Activated CD4-positive, CD25-positive, alpha-beta regulatory T cell treated with anti-CD3 and anti-CD28 coated beads, Interleukin-2, amount 50 U/mL, for 72 hours (primary cell): ENCODE data around the gene GVQW3.

ENCODE experiments used
- DNase-seq: peaks from one replicate; pipeline ENCODE4 v3.0.0; 2021

The GVQW3 gene

DNA sequence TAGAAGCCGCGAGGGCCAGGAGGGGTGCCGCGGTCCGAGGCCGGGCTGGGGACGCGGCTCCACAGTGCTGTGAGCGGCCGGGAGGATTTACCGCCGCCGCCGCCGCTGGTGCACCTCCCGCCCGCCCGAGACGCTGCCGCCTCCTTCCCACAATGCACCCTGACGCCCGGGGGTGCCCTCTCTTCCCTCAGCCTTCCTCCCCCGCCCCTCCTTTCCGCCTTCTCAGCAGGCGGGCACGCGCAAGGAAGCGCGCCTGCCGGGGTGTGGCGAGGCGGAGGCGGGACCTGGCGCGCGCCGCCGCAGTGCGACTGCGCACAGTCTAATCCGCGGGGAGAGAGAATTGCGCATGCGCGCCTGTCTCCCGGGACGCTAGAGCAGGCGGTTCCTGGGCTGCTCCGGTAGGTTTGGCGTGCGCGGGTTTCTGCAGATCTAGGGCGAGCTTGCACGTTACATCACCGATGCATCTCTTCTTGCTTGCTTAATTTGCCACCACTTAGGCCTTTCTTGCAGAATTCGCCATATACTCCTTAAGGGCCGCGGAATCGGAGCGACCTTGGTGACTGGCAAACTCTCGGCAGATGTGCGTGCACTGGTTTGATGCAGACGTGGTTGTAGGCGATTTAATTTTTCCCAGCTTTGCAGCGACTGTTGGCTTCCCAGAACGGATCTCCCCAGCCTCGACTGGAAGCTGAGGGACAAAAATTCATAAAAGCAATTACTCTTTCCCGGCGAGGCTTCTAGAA, at the start of gene GVQW3, which contains the start of gene THAP12:
Gene GVQW3, plus strand, starts transcription at position 347 of the 743 bp plus-strand sequence. CDS start 506 bp downstream, outside the sequence.
Gene THAP12, minus strand, starts transcription at position 156 of the 743 bp plus-strand sequence. CDS start 296 bp downstream, outside the sequence.
- DNase-seq = peak; percentile 98

DNA sequence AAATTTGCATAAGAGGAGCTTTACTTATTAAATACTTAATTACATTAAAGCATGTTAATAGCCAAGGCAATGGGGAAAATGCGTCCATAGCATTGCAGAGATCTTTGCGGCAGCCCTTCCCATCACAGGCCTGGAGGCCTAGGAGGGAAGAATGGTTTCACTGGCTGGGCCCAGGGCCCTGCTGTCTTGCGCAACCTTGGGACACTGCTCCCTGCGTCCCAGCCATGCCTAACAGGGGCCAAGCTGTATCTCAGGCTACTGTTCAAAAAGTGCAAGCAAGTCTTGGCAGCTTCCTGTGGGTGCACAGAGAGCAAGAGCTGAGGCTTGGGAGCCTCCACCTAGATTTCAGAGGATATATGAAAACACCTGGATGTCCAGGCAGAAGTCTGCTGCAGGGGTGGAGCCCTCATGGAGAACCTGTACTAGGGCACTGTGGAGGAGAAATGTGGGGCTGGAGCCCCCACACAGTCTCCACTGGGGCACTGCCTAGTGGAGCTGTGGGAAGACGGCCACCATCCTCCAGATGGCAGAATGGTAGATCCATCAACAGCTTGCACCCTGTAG, 46.2 kb upstream of the GVQW3 start:
- DNase-seq = no peak

DNA sequence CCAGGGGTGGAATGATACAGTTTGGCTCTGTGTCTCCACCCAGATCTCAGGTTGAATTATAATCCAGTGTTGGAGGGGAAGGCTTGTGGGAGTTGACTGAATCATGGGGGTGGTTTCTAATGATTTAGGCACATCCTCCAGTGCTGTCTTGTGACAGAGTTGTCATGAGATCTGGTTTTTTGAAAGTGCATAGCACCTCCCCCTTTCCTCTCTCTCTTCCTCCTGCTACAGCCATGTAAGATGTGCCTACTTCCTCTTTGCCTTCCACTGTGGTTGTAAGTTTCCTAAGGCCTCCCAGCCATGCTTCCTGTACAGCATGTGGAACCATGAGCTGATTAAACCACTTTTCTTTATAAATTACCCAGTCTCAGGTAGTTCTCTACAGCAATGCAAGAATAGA, 45.3 kb upstream of the GVQW3 start:
- no peak for DNase-seq

DNA sequence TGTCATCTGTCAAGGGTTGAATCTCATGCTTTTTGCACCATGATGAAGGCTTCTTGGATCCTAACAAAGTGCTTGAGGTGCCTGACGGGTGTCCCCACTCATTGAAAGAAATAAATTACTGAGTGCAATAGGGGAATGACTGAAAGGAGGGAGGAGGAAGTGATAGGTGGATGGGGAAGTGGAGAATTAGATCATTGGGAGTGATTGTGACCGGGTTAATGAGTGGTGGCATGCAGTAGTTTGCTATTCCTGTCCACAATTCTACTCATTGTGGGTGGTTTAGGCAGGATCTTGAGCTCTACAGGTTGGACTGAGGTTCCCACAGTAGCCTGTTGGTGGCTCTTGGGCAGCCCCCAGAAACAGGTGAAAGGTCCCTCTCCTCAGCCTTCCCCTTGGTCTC, 44.5 kb upstream of the GVQW3 start:
- DNase-seq = no peak

DNA sequence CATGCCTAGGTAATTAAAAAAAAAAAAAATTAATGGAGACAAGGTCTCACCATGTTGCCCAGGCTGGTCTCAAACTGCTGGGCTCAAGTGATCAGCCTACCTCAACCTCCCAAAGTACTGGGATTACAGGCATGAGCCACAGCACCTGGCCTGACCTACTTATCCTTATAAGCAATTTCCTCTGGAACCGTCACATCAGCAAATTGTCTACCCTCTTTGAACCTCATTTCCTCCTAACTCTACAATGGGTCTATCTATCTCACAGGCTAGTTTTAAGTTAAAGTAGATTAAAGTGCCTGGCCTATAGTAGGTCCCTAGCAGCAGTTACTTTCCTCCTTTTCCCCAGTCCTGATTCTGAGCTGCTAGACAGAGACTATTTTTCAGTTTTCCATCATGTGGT, 43.7 kb upstream of the GVQW3 start:
- DNase-seq = no peak

DNA sequence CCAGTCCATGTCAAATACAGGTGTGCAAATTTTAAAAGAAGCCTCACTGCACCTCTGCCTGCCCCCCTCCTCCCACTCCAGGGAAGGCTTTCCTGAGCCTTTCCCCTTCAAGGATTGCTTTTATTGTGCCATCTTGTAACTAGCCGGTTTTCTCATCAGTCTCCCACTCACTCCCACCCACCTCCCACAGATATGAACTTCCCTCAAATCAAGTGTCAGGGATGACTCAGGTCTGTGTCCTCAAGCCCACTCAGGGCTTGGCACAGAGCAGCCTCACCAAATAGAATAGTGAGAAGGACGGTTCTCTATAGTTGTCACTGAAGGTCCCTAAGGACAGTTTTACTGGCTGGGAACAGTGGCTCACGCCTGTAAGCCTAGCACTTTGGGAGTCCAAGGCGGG, 43.2 kb upstream of the GVQW3 start:
- DNase-seq = no peak

DNA sequence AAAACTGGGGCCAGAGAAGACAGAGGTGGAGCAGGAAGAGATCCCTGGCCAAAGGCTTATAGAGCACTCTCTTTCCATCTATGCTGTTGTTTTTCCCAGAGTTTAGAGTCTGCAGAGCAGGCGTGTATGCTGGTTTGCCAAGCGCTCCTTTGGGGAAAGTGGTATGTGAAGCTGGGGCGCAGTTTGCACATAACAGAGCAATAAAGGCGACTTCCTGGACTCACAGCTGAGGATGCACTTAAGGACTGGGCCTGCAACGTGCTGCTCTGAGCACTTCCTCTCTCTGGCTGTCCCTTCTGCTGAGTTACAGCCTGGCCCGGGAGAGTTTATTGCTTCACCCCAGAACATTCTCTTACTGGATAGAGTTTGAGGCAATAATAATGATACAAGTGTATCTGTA, 41.9 kb upstream of the GVQW3 start:
- no peak for DNase-seq

DNA sequence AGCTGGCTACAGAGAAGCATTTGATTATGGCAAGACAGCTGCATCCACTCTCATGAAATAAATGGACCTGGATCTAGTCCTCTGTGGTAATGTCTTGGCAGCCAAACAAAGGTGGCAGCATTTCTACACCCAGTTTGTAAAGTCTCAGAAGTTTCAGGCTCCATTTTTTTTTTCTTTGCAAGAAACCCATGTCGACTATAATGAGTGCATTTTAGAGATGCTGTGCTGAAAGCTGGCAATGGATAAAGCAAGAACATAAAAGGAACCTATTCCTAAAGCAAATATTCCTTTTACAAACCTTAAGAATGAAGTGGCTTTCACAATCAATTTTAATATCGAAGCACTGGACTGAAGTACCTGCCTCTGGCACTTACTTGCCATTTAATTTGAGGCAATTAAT, 33.7 kb upstream of the GVQW3 start:
- DNase-seq = no peak

DNA sequence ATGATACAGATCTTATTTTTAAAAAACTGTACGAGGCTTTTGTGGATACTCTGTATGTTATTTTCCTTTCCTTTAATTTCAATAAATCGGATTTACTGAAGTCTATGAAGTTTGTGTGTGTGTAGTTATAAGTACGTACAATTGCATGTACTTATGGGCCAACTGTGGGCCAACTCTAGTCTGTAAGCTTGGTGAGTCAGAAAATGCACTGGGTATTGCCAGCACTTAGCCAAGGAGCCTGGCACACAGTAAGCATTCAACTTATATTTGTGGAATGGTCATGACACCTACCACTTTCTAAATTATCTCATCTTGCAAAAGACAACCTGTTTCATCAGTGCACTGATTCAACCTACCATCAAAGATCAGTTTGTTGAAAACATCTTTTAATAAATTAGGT, 32.8 kb upstream of the GVQW3 start:
- DNase-seq = no peak

DNA sequence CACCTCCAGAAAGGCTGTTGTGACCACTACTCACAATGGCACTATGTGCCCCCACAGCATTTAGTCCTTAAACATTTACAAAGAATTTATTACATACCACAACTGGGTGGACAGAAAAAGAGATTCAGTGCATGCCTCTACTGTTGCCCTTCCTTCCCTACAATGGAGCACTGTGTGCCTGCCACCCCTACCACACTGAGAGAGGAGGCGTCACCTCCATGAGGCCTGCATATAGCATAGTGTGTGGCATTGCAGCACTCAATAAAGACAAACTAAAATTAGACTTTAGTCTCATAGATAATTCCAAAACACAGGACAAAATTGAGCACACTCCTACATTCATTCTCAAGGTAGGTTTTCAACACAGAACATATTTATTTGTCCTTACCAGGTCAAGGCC, 26.0 kb upstream of the GVQW3 start:
- no peak for DNase-seq

DNA sequence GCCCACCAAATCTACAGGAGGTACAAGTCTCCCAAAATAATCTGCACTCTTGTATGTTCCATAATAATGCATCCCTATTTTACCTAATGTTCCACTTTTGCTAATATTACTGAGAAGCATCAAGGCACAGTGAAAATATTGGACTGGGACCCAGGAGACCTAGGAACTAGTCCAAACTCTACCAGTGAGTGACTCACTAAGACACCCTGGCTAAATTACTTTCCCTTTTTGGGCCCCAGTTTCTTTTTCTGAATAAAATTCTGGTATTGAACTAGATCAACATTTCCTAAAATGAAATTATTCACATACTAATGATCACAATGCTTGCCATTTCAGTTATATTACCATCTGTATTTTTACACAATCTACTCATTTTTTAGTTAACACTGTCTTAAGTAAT, 19.7 kb upstream of the GVQW3 start:
- no peak for DNase-seq

DNA sequence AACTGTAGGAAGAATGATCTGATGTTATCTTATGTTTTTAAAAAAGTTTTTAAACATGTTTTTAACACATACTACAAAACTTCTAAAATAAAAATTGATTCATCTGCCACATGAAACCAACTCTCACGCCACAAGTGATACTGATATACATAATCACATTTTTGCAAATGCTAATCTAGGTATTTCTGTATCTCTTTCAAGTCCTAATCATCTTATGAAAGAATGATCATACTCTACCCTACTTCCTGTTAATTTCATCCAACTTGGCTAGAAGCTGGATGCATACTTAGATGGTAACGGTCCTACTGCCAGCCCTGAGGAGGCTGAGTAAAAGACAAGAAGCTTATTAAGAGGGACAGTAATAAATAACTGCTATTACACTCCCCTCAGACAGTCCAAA, 19.3 kb upstream of the GVQW3 start:
- DNase-seq = no peak

DNA sequence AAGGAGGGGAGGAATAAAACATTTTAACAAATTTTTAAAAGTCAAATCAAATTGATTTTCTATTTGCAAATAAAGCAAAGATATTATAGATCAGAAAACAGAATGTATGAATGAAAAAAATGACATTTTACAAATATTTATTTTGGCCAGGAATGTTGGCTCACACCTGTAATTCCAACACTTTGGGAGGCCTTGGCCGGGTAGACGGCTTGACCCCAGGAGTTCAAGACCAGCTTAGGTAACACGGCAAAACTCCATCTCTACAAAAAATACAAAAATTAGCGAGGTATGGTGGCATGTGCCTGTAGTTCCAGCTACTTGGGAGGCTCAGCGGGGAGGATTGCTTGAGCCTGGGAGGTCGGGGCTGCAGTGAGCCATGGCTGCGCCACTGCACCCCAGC, 18.4 kb upstream of the GVQW3 start:
- DNase-seq = no peak

DNA sequence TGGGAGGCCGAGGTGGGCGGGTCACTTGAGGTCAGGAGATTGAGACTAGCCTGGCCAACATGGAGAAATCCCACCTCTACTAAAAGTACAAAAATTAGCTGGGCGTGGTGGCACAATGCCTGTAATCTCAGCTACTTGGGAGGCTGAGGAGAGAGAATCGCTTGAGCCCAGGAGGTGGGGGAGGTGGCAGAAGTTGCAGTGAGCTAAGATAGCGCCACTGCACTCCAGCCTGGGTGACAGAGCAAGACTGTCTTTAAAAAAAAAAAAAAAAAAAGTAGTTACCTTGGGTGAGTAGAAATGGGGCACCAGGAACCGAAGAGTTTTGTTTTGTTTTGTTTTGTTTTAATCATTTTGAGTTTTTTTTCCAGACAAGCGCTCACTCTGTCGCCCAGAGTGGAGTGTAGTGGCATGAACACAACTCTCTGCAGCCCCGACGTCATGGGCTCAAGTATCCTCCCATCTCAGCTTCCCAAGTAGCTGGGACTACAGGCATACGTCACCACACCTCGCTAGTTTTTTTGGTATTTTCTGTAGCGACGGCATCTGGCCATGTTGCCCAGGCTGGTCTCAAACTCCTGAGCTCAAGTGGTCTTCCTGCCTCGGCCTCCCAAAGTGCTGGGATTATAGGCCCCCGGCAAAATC, 16.0 kb upstream of the GVQW3 start:
- no peak for DNase-seq

DNA sequence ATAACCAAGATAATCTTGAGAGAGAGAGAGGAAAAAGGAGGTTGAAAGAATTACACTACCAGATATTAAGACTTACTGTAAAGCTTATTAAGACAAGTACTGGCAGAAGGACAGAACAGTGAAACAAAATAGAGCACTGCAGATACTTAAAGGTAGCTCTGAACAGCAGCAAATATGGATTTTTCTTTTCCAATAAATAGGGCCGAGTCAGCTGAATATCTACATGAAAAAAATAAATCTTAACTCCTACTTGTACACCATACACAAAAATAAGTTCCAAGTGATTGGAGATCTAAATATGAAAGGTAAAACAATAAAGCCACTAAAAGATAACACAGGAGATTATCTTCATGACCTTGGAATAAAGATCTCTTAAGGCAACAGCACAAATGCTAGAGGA, 12.6 kb upstream of the GVQW3 start:
- no peak for DNase-seq

DNA sequence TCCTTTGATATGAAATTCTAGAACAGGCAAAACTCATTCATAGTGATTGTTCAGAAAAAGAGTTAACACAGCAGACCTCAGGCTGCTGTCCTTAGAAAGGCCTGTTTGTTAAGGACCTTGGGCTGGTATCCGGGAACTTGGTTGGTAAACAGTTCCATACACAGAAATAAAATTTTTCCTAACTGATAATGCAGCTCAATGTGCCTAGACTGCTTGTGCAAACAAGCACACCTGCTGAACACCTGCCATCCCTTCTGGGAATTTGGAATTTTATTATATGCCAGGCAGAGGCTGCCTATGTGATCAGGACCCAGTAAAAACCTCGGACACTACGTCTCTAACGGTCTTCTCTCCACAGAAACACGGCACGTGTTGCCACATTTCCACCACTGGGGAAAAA, 11.7 kb upstream of the GVQW3 start:
- no peak for DNase-seq

DNA sequence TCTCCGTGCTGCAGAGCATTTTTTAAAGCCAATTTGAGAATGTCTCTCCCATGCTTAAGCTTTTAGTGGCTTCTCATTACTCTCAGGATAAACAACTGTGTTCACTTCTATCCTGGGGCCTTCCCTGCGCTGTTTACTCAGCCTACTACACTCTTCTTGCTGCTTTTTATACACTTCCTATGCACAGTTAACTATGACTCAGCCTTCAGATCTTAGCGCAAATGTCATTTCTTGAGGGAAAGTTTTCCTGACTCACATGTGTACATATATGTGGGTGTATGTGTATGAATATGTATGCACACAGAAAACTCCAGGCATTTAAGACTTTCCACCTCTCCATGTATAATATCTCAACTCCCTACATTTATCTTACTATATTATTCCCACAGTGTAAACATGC, 10.0 kb upstream of the GVQW3 start:
- no peak for DNase-seq

DNA sequence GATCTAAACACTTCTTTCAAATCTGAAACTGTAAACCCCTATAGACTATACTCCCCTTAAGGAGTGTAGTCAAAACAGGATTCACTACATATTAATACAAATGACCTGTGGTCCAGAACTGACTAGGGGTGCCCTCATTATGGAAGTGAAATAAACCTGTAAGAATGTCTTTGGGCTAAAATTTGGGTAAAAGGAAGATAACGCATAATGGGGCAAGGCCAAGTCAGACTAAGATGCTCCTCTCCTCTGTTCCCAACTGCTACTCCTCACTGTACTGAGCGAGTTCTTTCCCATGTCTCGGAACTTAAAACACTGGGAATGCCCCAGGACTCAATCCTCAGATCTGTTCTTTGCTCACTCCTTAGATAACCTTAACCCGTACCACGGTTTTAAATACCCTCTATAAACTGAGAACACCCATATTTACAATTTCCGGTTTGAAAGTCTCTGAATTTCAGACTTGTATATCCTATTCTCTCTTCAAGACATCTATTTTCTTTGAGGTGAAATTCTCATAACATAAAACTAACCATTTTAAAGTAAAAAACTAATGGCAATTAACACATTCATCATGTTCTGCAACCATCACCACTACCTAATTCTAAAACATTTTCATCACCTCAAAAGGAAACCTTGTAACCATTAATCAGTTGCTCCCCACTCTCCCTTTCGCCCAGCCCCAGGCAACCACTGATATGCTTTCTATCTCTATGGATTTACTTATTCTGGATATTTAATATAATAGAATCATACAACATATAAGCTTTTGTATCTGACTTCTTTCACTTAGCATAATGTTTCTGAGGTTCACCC, 4.2 kb upstream of the GVQW3 start:
- no peak for DNase-seq

DNA sequence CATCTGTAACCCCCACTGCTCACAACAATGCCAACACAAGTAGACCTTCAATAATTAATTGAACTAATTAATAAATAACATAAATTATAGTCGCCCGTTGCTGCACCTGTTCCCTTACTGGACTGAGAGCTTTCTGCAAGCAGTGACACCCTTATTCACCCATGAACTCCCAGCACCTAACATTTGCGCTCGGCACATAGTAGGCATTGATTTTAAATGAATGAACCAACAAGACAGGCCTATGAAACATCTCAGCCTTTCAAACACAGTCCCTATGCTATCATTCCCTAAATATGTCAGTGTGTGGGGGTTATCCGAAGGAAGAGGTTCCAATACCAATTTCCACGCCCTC, 1.3 kb upstream of the GVQW3 start:
- DNase-seq = no peak

DNA sequence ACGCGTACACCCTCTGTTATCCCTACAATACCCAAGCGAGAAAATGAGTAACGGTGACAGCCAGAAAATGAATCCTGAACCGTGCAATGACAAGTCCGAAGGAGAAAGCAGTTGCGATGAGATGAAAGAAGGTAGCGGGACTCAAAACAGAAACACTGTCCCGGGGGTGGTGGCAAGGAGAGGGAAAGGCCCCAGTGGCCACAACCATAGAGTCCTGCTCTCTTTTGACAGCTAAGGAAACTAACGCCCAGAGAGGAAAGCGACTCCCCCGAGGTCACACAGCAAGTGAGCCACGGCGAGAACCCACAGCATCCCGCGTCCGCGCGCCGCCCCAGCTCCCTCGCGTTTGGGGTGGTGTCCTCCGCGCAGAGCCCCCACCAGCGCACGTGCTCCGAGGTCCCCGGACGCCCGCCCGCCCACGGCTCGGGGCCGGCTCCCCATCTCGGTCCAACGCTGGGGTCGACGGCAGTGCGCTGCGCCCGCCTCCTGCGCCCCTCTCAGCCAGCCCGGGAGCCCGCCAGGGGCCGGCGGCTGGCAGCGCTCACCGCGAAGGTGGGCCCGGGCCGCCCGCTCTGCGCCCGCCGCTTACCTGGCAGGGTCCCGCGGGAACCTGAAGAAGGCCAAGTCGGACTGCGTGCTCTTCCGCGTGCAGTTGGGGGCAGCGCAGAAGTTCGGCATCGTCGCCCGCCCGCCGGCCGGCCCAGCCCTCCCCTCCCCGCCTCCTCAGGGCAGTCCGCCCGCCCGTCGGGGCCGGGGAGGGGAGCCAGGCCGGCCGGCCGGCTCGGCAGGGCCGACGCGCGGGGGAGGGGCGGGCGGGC, 755 bp upstream of the GVQW3 start:
- DNase-seq = peak; percentile 61

DNA sequence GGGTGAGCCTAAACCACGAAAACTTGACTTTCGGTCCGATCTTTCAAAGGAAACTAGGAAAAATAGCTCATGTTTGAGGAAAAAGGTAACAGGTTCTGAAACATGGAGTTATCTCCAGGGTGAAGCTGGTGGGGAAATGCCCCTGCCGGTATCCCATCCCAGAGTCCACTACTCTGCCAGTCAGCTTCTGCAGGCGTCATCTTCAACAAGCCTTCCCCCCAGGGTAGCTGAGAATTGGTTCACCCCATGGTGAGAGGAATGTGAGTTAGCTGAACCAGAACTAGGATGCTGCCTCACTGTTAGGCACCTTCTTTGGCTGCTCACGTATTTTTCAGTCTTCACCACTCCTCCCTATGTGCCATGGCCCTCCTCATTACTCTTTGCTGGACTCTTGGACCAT, 1.1 kb downstream of the GVQW3 start:
- no peak for DNase-seq

DNA sequence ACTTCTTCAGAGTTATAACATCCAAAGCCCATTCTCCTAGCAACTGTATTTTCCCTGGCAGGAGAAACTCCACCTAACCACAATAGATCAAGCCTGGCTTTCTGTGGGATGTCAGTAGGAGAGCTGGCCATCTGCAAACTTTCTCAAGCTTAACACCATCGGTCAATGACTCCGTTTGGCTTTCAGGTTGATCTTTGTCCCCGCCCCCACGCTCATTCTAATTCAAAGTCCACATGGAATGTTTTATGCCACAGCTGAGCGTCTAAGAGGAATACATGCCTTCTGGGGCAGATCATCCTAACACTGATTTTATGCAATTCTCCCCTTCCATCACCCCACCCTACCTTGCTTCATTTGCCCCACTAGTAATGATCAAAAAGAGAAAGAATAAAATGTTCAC, 4.8 kb downstream of the GVQW3 start:
- no peak for DNase-seq

DNA sequence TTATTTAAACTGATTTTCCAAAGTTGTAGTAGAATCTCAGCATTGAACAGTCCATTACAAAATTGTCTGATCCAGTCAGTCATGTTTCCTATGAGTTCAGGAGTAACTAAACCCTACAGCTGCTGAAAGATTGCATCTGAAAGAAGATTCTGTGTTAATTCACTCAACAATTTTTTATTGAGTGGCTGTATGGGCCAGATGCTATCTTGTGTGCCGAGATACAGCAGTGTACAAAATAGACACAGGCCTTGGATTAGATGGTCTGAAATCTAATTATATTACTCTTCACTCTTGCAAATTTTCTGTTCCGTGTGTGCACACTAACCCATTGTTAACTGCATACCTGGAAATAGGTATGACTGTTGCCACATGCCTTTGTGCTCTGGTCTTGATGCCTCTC, 7.3 kb downstream of the GVQW3 start:
- no peak for DNase-seq
